ENCODE results near the gene NCBP1.

NCBP1 gene

DNA sequence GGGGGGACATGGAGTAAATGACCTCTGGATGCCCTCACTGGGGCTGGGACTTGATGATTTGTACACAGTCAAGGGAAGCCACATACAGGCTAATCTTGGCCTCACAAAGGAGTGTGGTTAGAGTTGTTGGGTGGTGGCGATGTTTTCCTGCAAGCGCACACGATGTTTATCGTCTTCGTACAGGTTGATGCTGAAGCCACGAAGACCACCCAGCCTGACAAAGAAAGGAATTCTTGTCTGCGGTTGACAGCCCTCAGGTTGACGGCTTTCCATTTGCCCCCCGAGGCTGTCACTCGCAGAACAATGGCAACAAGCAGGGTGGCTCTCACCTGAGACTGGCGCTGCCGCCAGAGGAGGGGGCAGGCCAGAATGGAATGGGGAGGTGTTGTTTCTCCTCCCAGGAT, 77.6 kb downstream of the NCBP1 start:
- no peak for DNase-seq (ENCODE audit: low spot score)

DNA sequence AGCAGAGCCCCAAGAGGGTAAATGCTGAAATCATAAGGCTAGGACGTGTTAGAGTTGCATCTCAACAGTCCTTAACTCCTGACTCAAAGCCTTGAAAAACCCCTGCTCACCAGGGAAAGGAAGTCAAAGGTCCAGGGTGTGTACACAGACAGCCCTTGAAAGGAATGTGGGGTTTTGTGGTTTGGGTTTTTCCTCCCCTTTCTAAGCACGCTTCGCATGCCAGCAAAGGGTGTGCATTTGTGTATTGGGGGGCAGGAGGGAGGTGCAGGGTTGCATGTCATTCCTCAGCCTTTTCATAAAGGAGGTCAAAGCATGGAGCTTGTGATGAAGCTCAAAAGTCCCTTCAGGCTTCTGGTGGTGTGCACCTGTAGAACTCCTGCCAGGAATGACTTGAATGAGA, 80.8 kb downstream of the NCBP1 start:
- no peak for DNase-seq (ENCODE audit: low spot score)

DNA sequence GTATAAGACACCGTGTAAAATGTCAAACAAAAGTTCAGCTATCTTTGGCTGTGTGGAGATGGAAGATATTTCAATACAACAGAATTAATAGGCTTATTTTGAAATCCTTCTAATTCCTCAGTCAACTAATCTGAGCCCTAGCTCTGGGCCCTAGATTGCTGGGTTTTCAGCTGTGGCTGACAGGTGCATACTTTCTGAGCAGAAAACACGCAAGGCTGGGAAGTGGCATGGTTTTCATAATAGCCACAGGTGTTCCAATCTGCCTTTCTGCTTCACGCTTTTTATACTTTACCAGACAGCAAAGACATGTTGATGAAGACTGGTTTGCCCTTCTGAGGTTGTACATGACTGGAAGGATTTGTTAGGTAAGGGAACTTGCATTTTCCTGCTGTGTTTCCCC, 84.2 kb downstream of the NCBP1 start:
- no peak for DNase-seq (ENCODE audit: low spot score)

DNA sequence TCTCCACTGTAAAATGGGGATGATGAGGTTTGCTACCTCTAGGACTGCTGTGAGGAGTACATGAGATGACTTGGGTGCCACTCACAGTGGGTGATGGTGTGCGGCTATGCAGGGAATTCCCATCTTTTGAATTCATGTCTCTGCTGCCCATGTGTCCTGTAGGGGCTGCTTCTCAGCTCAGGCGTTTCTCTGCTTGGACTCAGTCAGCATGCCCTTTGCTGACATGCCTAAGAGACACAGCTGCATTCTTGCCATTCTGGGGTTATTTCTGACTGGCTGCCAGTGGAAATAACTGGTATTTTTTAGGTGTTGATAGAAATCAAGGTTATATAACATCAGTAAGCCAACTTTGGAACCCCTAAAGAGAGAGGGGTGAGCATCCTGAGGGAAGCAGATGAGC, 87.8 kb downstream of the NCBP1 start:
- no peak for DNase-seq (ENCODE audit: low spot score)

DNA sequence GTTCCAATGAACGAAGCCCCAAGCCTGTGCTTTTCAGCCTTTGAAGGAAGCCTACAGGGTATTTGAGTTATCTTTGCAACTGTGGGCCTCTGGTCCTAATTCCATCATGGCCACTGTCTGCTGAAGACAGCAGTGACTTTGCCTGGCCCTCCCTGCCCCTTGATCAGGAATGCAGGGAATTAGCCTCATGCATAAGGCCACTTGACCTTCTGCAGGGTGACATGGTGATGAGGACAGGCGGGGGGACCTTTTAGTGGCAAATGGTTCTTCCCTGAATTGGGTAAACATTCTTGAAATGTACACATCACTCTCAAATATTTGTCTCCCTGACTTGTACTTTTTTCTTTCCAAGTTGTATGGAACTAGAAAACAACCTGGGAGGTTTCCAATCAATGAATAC, 88.7 kb downstream of the NCBP1 start:
- DNase-seq (ENCODE audit: low spot score) = no peak
